Liver (tissue), 9 donors: ENCODE measurements around the gene NAT10. TPM values are rescaled to one million over a fixed set of nuclear protein-coding genes. Genes with fewer than 3 reads are reported as not detected.

Experiments
- DNase-seq: peaks from one replicate; pipeline ENCODE4 v3.0.0-alpha.2; 2017; ENCODE audit warnings: low spot score
- H3K27ac ChIP-seq, 2 donors: one replicate each; pipeline ENCODE4 v1.7.0; 2013; ENCODE audit warnings: inconsistent platforms in 2 of 2, low read length in 2 of 2, control low read depth in 1 of 2, low read depth in 1 of 2, mild to moderate bottlenecking in 1 of 2
- H3K27me3 ChIP-seq, 4 donors: one replicate each; pipeline versions ENCODE4 v1.6.1 to v1.7.0; 2013; ENCODE audit warnings: low read length in 3 of 4, inconsistent platforms in 1 of 4, mild to moderate bottlenecking in 1 of 4, moderate library complexity in 1 of 4; ENCODE audit not compliant: control insufficient read depth in 4 of 4, insufficient read depth in 4 of 4
- H3K36me3 ChIP-seq, 4 donors: one replicate each; pipeline versions ENCODE4 v1.6.1 to v1.7.0; 2013; ENCODE audit warnings: low read length in 3 of 4, mild to moderate bottlenecking in 3 of 4, low read depth in 1 of 4, moderate library complexity in 1 of 4; ENCODE audit not compliant: control insufficient read depth in 4 of 4, insufficient read depth in 3 of 4
- H3K4me1 ChIP-seq, 4 donors: one replicate each; pipeline versions ENCODE4 v1.6.1 to v1.7.0; 2013; ENCODE audit warnings: low read length in 3 of 4, mild to moderate bottlenecking in 3 of 4, moderate library complexity in 1 of 4; ENCODE audit not compliant: control insufficient read depth in 4 of 4, insufficient read depth in 4 of 4
- H3K4me3 ChIP-seq, 3 donors: one replicate each; pipeline versions ENCODE4 v1.6.1 to v1.7.0; 2013; ENCODE audit warnings: low read length in 3 of 3, control low read depth in 1 of 3, low read depth in 1 of 3, mild to moderate bottlenecking in 1 of 3
- H3K9ac ChIP-seq, 2 donors: one replicate each; pipeline ENCODE4 v1.7.0; 2013; ENCODE audit warnings: low read length in 2 of 2, mild to moderate bottlenecking in 2 of 2, moderate library complexity in 2 of 2, control low read depth in 1 of 2, low read depth in 1 of 2
- H3K9me3 ChIP-seq, 4 donors: one replicate each; pipeline versions ENCODE4 v1.6.1 to v1.7.0; 2013; ENCODE audit warnings: low read length in 3 of 4; ENCODE audit not compliant: control insufficient read depth in 4 of 4
- ATF3 ChIP-seq: IDR thresholded peaks from 2 replicates; pipeline ENCODE4 v1.6.1; 2016; ENCODE audit warnings: antibody characterized with exemption
- CTCF ChIP-seq: fragments of 150-350 bp; IDR thresholded peaks from 2 replicates; pipeline ENCODE4 v1.5.1; 2017; ENCODE audit warnings: improper control_type of control experiment, low read depth, low read length; ENCODE audit not compliant: missing input control
- FOXA1 ChIP-seq: IDR thresholded peaks from 2 replicates; pipeline ENCODE4 v1.6.1; 2016; ENCODE audit warnings: antibody characterized with exemption
- FOXA2 ChIP-seq: IDR thresholded peaks from 2 replicates; pipeline ENCODE4 v1.6.1; 2016; ENCODE audit warnings: antibody characterized with exemption
- GABPA ChIP-seq, 2 donors: IDR thresholded peaks in 1 of 2; conservative IDR thresholded peaks in 1 of 2; 2 replicates each; pipeline ENCODE4 v1.6.1; 2016; ENCODE audit warnings: antibody characterized with exemption in 2 of 2, mild to moderate bottlenecking in 1 of 2, moderate library complexity in 1 of 2
- HNF4A ChIP-seq, 2 donors: conservative IDR thresholded peaks; 2 replicates each; pipeline ENCODE4 v1.6.1; 2016; ENCODE audit warnings: antibody characterized with exemption in 2 of 2, mild to moderate bottlenecking in 2 of 2
- HNF4G ChIP-seq: IDR thresholded peaks from 2 replicates; pipeline ENCODE4 v1.6.1; 2016; ENCODE audit warnings: antibody characterized with exemption
- JUND ChIP-seq, 2 donors: IDR thresholded peaks; 2 replicates each; pipeline ENCODE4 v1.6.1; 2016; ENCODE audit warnings: antibody characterized with exemption in 2 of 2
- RAD21 ChIP-seq, 2 donors: IDR thresholded peaks; 2 replicates each; pipeline ENCODE4 v1.6.1; 2016; ENCODE audit warnings: antibody characterized with exemption in 2 of 2, mild to moderate bottlenecking in 2 of 2
- REST ChIP-seq: IDR thresholded peaks from 2 replicates; pipeline ENCODE4 v1.6.1; 2016; ENCODE audit warnings: antibody characterized with exemption, mild to moderate bottlenecking
- RXRA ChIP-seq, 2 donors: IDR thresholded peaks; 2 replicates each; pipeline ENCODE4 v1.6.1; 2017 to 2018; ENCODE audit warnings: antibody characterized with exemption in 2 of 2, mild to moderate bottlenecking in 1 of 2
- SP1 ChIP-seq: IDR thresholded peaks from 2 replicates; pipeline ENCODE4 v1.6.1; 2018; ENCODE audit warnings: antibody characterized with exemption, mild to moderate bottlenecking
- TAF1 ChIP-seq: conservative IDR thresholded peaks from 2 replicates; pipeline ENCODE4 v1.6.1; 2016; ENCODE audit warnings: antibody characterized with exemption, mild to moderate bottlenecking
- YY1 ChIP-seq: IDR thresholded peaks from 2 replicates; pipeline ENCODE4 v1.6.1; 2016; ENCODE audit warnings: antibody characterized with exemption, mild to moderate bottlenecking
- ZBTB33 ChIP-seq: IDR thresholded peaks from 2 replicates; pipeline ENCODE4 v1.6.1; 2016; ENCODE audit warnings: antibody characterized with exemption
- WGBS: extraction: QIAGEN DNeasy Blood & Tissue Kit; methylation state at CpG from one replicate; pipeline ENCODE4 v1.1.7; 2013; 5-methylcytosine and 5-hydroxymethylcytosine counted together
- polyA plus RNA-seq, 2 donors: library from polyadenylated mRNA; stranded (reverse) in 1 of 2; unstranded in 1 of 2; fragments of 200-250 nt in 1 of 2; fragments of >200 nt in 1 of 2; fragmentation: Nextera tagmentation in 1 of 2; extraction: Ambion mirVana in 1 of 2; gene quantifications; one replicate each; pipeline versions ENCODE4 v1.2.1 to v1.2.3, GENCODE V29; 2013 to 2015
- total RNA-seq, 2 donors: library from RNA; depleted of rRNA; stranded (reverse); fragments of >200 nt; gene quantifications; one replicate each; pipeline ENCODE4 v1.2.3, GENCODE V29; 2014
- donor health status: healthy.
- donor health status: healthy.
- donor health status: healthy.
- donor health status: healthy.
- donor health status: healthy.

The NAT10 gene
- total and polyA plus RNA-seq, 4 donors, result 9.1 to 14.0 (median 13.5) TPM

GRCh38 chr11:34056672-34057071, 48.8 kb upstream of the NAT10 start:
- H3K9me3 ChIP-seq, result no peaks in the 10 kb centered on the region
- TF ChIP-seq GABPA (IDR thresholded peaks at IDR 0.05 in 1 of 2, conservative IDR thresholded peaks at IDR 0.05 in 1 of 2) (no peak), RXRA (IDR thresholded peaks at IDR 0.05) (peak in 1 of 2 donors; percentile 30), JUND (IDR thresholded peaks at IDR 0.05) (peak in 1 of 2 donors; percentile 14), CTCF (no peak), HNF4A (conservative IDR thresholded peaks at IDR 0.05) (no peak), ATF3 (no peak), REST (peak; percentile 24)
- no peak overlapping the region for H3K27ac ChIP-seq
- H3K4me1 ChIP-seq, result peaks cover 9 to 49% (median 39%) of the 10 kb centered on the region in 4 donors
- no peaks in the 10 kb centered on the region for H3K36me3 ChIP-seq
- no peaks in the 10 kb centered on the region for H3K27me3 ChIP-seq
- 10% methylated on average over 2 of the region's 2 CpGs for WGBS
- H3K4me3 ChIP-seq, result peak overlapping the region in 1 of 3 donors; percentile 23
- no peak for DNase-seq
- peak overlapping the region in 1 of 2 donors; percentile 39 for H3K9ac ChIP-seq

- 84% methylated on average over 2 of the region's 2 CpGs for WGBS
- peaks cover 0 to 5% (median 2%) of the 10 kb centered on the region in 4 donors for H3K36me3 ChIP-seq
- DNase-seq, result no peak
- H3K4me1 ChIP-seq, result peaks cover 4 to 17% (median 6%) of the 10 kb centered on the region in 4 donors
- no peak for TF ChIP-seq SP1
- TF ChIP-seq ZBTB33, result no peak
- no peak for TF ChIP-seq GABPA (IDR thresholded peaks at IDR 0.05 in 1 of 2, conservative IDR thresholded peaks at IDR 0.05 in 1 of 2)
- TF ChIP-seq FOXA1, result no peak
- no peak for TF ChIP-seq JUND (IDR thresholded peaks at IDR 0.05)
- no peak for TF ChIP-seq TAF1
- TF ChIP-seq CTCF, result no peak
- no peak for TF ChIP-seq ATF3
- TF ChIP-seq FOXA2, result no peak
- TF ChIP-seq RXRA (IDR thresholded peaks at IDR 0.05), result no peak
- no peak for TF ChIP-seq HNF4A (conservative IDR thresholded peaks at IDR 0.05)
- TF ChIP-seq RAD21 (IDR thresholded peaks at IDR 0.05), result no peak
- no peak for TF ChIP-seq HNF4G
- TF ChIP-seq YY1, result no peak
- H3K27me3 ChIP-seq, result no peaks in the 10 kb centered on the region
- H3K4me3 ChIP-seq, result no peak overlapping the region
- no peaks in the 10 kb centered on the region for H3K9me3 ChIP-seq
- no peak overlapping the region for H3K9ac ChIP-seq
- no peak overlapping the region for H3K27ac ChIP-seq
Observed at GRCh38 chr11:34063061-34063795, 42.2 kb upstream of the NAT10 start.
